ENCODE data around the gene KIAA1755.

Gene KIAA1755

GRCh38 chr20:38202153-38202981 lies 58.2 kb downstream of the KIAA1755 start:
- DNase-seq, result no peak

- DNase-seq, result no peak
Measured at GRCh38 chr20:38201356-38201755, 59.2 kb downstream of the KIAA1755 start.

GRCh38 chr20:38200646-38201045 lies 59.9 kb downstream of the KIAA1755 start:
- no peak for DNase-seq

GRCh38 chr20:38199501-38200390 lies 60.8 kb downstream of the KIAA1755 start:
- DNase-seq, result no peak

GRCh38 chr20:38198238-38198861 lies 62.2 kb downstream of the KIAA1755 start:
- no peak for DNase-seq

- no peak for DNase-seq
Measured at GRCh38 chr20:38197619-38198018, 62.9 kb downstream of the KIAA1755 start.

GRCh38 chr20:38197217-38197616 lies 63.3 kb downstream of the KIAA1755 start:
- DNase-seq, result no peak

- DNase-seq, result no peak
Measured at GRCh38 chr20:38196592-38196991, 63.9 kb downstream of the KIAA1755 start.

GRCh38 chr20:38196076-38196475 lies 64.5 kb downstream of the KIAA1755 start:
- no peak for DNase-seq

GRCh38 chr20:38195521-38195920 lies 65.0 kb downstream of the KIAA1755 start:
- no peak for DNase-seq

- no peak for DNase-seq
Measured at GRCh38 chr20:38194971-38195504, 65.5 kb downstream of the KIAA1755 start.

GRCh38 chr20:38193586-38194105 lies 66.9 kb downstream of the KIAA1755 start:
- DNase-seq, result no peak

GRCh38 chr20:38192323-38192885 lies 68.1 kb downstream of the KIAA1755 start:
- no peak for DNase-seq

- no peak for DNase-seq
Measured at GRCh38 chr20:38191654-38192053, 68.9 kb downstream of the KIAA1755 start.

- DNase-seq, result no peak
Measured at GRCh38 chr20:38190936-38191371, 69.6 kb downstream of the KIAA1755 start.

- DNase-seq, result no peak
Measured at GRCh38 chr20:38190166-38190565, 70.4 kb downstream of the KIAA1755 start.

- DNase-seq, result no peak
Measured at GRCh38 chr20:38187517-38187916, 73.0 kb downstream of the KIAA1755 start.

GRCh38 chr20:38186788-38187221 lies 73.7 kb downstream of the KIAA1755 start:
- DNase-seq, result no peak

GRCh38 chr20:38184101-38184500 lies 76.4 kb downstream of the KIAA1755 start:
- no peak for DNase-seq

- DNase-seq, result no peak
Measured at GRCh38 chr20:38181971-38182370, 78.6 kb downstream of the KIAA1755 start.

- no peak for DNase-seq
Measured at GRCh38 chr20:38181207-38181801, 79.2 kb downstream of the KIAA1755 start.

- DNase-seq, result no peak
Measured at GRCh38 chr20:38180781-38181180, 79.8 kb downstream of the KIAA1755 start.

Measured in NCI-H2081 treated with DMSO at 0.1 percent for 48 hours (cell line).